ENCODE results near the gene ANKS1B. TPM values are rescaled to one million over a fixed set of nuclear protein-coding genes. Genes with fewer than 3 reads are reported as not detected.

ANKS1B gene
- total and polyA plus RNA-seq, 7 donors, result 0.46 to 7.4 (median 3.6) TPM

GRCh38 chr12:98861251-98861650 is 1123.5 kb downstream of the ANKS1B start:
- Histone ChIP-seq H3K4me3 (no peak overlapping the region), H3K27ac (no peak overlapping the region), H3K27me3 (ENCODE audit: insufficient read depth in 3 of 3, low read length in 2 of 3) (no peaks in the 10 kb centered on the region), H3K9me3 (no peaks in the 10 kb centered on the region), H3K4me1 (no peaks in the 10 kb centered on the region), H3K36me3 (ENCODE audit: insufficient read depth in 1 of 2, low read depth in 1 of 2) (no peaks in the 10 kb centered on the region)
- intact Hi-C loops (cut with DNase I), result no loop called here
- no peak for ATAC-seq
- no peak for DNase-seq
- TF ChIP-seq CTCF (IDR thresholded peaks at IDR 0.05), result no peak
- 77 to 78% (median 77%) methylated on average over 2 of the region's 2 CpGs for WGBS, 3 donors

GRCh38 chr12:98856897-98857540 is 1127.7 kb downstream of the ANKS1B start:
- TF ChIP-seq CTCF (IDR thresholded peaks at IDR 0.05), result no peak
- Histone ChIP-seq H3K27me3 (ENCODE audit: insufficient read depth in 3 of 3, low read length in 2 of 3) (no peaks in the 10 kb centered on the region), H3K9me3 (no peaks in the 10 kb centered on the region), H3K4me3 (no peak overlapping the region), H3K4me1 (no peaks in the 10 kb centered on the region), H3K27ac (no peak overlapping the region), H3K36me3 (ENCODE audit: insufficient read depth in 1 of 2, low read depth in 1 of 2) (no peaks in the 10 kb centered on the region)
- ATAC-seq (no peak), DNase-seq (no peak)
- WGBS, 3 donors, result 33 to 48% (median 38%) methylated on average over 4 of the region's 4 CpGs
- intact Hi-C loops (cut with DNase I), result no loop called here

- H3K36me3 ChIP-seq (ENCODE audit: insufficient read depth in 1 of 2, low read depth in 1 of 2), result no peaks in the 10 kb centered on the region
- H3K27ac ChIP-seq, result no peak overlapping the region
- DNase-seq (no peak), ATAC-seq (no peak)
- intact Hi-C loops (cut with DNase I), result no loop called here
- no peaks in the 10 kb centered on the region for H3K4me1 ChIP-seq
- H3K9me3 ChIP-seq, result no peaks in the 10 kb centered on the region
- 82 to 90% (median 85%) methylated on average over 2 of the region's 2 CpGs for WGBS, 3 donors
- no peaks in the 10 kb centered on the region for H3K27me3 ChIP-seq (ENCODE audit: insufficient read depth in 3 of 3, low read length in 2 of 3)
- no peak overlapping the region for H3K4me3 ChIP-seq
- no peak for TF ChIP-seq CTCF (IDR thresholded peaks at IDR 0.05)
Observed at GRCh38 chr12:98852181-98852580, 1132.6 kb downstream of the ANKS1B start.

- no peak overlapping the region for H3K4me3 ChIP-seq
- no peaks in the 10 kb centered on the region for H3K27me3 ChIP-seq (ENCODE audit: insufficient read depth in 3 of 3, low read length in 2 of 3)
- H3K4me1 ChIP-seq, result no peaks in the 10 kb centered on the region
- no peak for TF ChIP-seq CTCF (IDR thresholded peaks at IDR 0.05)
- ATAC-seq (no peak), DNase-seq (no peak)
- no peaks in the 10 kb centered on the region for H3K36me3 ChIP-seq (ENCODE audit: insufficient read depth in 1 of 2, low read depth in 1 of 2)
- WGBS, 3 donors, result 91 to 94% (median 93%) methylated on average over 2 of the region's 2 CpGs
- no peaks in the 10 kb centered on the region for H3K9me3 ChIP-seq
- intact Hi-C loops (cut with DNase I), result no loop called here
- no peak overlapping the region for H3K27ac ChIP-seq
Observed at GRCh38 chr12:98847242-98847641, 1137.5 kb downstream of the ANKS1B start.

GRCh38 chr12:98845957-98846356 is 1138.8 kb downstream of the ANKS1B start:
- no peak for DNase-seq
- Histone ChIP-seq H3K4me3 (no peak overlapping the region), H3K27ac (no peak overlapping the region), H3K27me3 (ENCODE audit: insufficient read depth in 3 of 3, low read length in 2 of 3) (no peaks in the 10 kb centered on the region), H3K9me3 (no peaks in the 10 kb centered on the region), H3K36me3 (ENCODE audit: insufficient read depth in 1 of 2, low read depth in 1 of 2) (no peaks in the 10 kb centered on the region), H3K4me1 (no peaks in the 10 kb centered on the region)
- TF ChIP-seq CTCF (IDR thresholded peaks at IDR 0.05), result no peak
- no peak for ATAC-seq
- intact Hi-C loops (cut with DNase I), result no loop called here
